Measurements from ENCODE around the gene STAG2. TPM values are rescaled to one million over a fixed set of nuclear protein-coding genes. Genes with fewer than 3 reads are reported as not detected.
"Not testable (repeated sequence)": the region's sequence is repeated elsewhere in the genome, so short reads cannot be mapped to it uniquely, and the experiment has no call there.

STAG2 gene
- total RNA-seq, 1 donor from 2014 or later, result 87.6 TPM

DNA sequence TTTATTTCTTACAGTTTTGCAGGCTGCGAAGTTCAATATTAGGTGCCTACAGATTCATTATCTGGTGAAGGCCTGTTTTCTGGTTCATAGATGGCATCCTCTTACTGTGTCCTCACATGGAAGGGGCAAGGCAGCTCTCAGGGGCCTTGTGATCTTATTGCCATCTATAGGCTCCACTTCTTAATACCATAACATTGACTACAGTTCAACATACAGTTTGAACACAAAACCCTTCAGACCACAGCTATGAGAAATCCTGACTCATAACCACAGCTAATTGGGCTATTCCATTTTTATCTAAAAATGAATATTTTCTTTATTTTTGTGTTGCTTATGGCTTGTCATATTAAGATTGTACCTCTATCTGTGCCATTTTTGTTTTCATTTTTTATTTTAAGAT is 72.3 kb downstream of the STAG2 start:
- no peak for DNase-seq (ENCODE audit: low read depth, low spot score)

- no peak for DNase-seq (ENCODE audit: low read depth, low spot score)
Measured at GRCh38 chrX:124035657-124036056, 74.2 kb downstream of the STAG2 start.

DNA sequence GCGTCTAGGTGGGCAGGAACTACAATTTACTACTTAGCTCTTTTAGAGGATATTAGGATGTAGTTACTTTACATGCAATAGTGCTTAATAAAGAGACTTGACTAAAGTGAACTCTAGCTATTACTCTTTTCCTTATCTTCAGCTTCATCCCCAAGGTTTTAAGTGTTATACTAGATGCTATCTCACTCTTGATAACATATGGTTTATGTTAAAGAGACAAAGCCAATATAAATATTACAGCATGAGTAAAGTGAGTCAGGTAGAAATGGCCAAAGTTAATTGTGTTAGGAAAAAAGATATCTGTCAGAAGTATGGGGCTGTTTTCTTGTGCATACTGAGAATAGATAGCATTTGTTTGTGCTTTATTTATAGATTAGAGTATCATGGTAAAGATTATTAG is 80.5 kb downstream of the STAG2 start:
- DNase-seq (ENCODE audit: low read depth, low spot score), result no peak

DNA sequence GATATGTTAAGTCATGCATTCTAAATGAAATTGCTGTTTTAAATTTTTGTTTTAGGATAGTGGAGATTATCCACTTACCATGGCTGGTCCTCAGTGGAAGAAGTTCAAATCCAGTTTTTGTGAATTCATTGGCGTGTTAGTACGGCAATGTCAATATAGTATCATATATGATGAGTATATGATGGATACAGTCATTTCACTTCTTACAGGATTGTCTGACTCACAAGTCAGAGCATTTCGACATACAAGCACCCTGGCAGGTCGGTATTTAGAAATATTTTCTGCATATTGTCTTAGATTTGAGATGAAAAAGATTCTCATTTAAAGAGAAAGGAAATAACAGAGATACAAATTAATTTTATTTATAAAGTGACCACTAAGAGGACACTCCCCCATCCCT is 83.6 kb downstream of the STAG2 start:
- no peak for DNase-seq (ENCODE audit: low read depth, low spot score)

DNA sequence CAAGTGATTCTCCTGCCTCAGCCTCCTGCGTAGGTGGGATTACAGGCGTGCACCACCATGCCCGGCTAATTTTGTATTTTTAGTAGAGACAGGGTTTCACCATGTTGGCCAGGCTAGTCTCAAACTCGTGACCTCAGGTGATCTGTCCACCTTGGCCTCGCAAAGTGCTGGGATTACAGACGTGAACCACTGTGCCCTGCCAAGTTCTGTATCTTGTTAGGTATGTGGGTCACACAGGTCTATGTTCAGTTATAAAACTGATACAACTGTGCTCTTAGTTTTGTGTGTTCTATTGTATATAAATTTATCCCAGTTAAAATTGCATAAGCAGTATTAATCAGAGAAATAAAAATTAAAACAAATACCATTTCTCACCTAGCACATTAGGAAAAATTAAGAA is 122.9 kb downstream of the STAG2 start:
- DNase-seq (ENCODE audit: low read depth, low spot score), result not testable (repeated sequence)

GRCh38 chrX:124085063-124085462 is 123.6 kb downstream of the STAG2 start:
- no peak for DNase-seq (ENCODE audit: low read depth, low spot score)

DNA sequence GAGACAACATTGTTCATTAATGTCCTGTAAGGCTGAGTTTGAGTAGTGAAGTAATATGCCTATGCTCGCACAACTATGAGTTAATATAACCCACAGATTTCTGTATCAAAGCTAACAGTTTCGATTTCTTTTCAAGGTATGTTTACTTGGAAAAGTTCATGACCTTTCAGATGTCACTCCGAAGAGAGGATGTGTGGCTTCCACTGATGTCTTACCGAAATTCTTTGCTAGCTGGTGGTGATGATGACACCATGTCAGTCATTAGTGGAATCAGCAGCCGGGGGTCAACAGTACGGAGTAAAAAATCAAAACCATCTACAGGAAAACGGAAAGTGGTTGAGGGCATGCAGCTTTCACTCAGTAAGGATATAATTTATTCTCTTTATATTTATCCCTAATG is 124.9 kb downstream of the STAG2 start:
- DNase-seq (ENCODE audit: low read depth, low spot score), result no peak

- no peak for DNase-seq (ENCODE audit: low read depth, low spot score)
Measured at GRCh38 chrX:124087000-124087746, 125.7 kb downstream of the STAG2 start.

GRCh38 chrX:124093222-124093621 is 131.7 kb downstream of the STAG2 start:
- DNase-seq (ENCODE audit: low read depth, low spot score), result no peak

DNA sequence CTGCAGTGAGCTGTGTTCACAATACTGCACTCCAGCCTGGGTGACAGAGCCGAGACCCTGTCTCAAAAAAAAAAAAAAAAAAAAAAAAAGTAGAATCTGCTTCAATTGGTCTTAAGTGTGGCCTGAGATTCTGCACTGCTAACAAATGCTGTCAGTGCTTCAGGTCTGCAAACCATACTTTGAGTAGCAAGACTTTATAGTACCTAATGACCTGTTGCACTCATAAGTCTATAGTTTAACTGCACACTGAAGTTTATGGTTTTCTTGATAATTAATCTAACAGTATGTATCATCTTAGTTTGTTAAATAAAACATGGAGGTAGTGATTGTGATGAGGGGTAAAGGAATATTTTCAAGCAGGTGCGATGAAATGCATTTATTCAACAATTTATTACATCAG is 135.6 kb downstream of the STAG2 start:
- no peak for DNase-seq (ENCODE audit: low read depth, low spot score)

- no peak for DNase-seq (ENCODE audit: low read depth, low spot score)
Measured at GRCh38 chrX:124098089-124098488, 136.6 kb downstream of the STAG2 start.

- DNase-seq (ENCODE audit: low read depth, low spot score), result no peak
Measured at GRCh38 chrX:124103966-124104365, 142.5 kb downstream of the STAG2 start.

GRCh38 chrX:124104512-124104911 is 143.0 kb downstream of the STAG2 start:
- not testable (repeated sequence) for DNase-seq (ENCODE audit: low read depth, low spot score)

DNA sequence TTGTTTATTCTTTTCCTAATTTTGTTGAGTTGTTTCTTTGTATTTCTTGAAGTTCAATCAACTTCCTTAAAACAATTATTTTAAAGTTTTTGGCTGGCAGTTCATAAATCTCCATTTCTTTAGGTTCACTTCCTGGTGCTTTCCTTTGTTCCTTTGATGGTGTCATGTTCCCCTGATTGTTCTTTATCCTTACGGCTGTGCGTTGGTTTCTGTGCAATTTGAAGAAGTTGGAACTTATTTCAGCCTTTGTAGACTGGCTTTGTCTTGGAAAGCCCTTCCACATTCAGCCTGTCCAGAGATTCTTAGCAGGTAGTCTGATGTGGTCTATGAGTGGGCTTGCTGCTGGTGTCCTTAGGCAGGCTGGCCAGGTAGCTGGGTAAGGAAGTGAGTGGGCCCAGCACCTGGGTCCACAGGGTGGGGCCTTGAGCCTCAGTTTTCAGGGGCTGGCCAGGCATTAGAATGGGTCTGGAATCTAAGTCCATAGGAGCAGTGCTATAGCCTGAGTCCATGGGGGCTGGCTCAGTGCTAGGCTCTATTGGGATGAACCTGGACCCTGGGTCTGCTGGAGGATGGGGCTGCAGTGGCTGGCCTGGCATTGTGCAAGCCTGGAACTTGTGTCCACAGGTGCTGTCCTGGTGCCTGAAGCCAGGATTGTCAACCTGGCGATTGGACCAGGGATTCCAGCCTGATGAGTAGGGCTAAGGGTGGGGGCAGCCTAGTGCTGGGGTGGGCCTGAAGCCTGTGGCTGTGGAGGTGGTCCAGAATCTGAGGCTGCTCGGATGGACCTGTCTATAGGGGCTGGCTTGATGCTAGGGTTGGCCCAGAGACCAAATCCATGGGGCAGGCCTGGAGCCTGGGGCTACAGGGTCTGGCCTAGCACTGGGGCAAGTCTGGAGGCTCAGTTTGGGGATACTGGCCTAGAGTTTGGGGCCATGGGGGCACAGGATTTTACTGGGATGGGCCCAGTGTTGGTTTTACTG is 152.4 kb downstream of the STAG2 start:
- DNase-seq (ENCODE audit: low read depth, low spot score), result no peak

- no peak for DNase-seq (ENCODE audit: low read depth, low spot score)
Measured at GRCh38 chrX:124117325-124117724, 155.8 kb downstream of the STAG2 start.

DNA sequence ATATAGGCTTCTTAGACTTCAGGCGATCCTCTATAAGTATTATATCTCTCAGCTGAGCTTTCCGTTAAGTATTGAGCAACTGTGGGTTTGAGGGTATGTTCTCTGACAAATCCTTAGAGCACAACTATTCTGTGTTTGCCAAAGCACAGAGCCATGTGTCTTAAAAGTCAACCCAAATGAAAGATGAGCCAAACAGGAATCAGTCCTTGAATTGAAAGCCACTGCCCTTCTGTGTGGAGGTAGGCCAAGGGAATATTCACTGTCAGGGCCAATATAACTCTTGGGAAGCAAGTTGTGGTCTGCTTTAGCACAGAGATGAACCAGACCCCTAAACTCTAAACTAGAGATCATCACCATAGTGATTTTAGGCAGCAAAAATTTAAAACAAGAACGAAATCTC is 164.0 kb downstream of the STAG2 start:
- DNase-seq (ENCODE audit: low read depth, low spot score), result no peak

DNA sequence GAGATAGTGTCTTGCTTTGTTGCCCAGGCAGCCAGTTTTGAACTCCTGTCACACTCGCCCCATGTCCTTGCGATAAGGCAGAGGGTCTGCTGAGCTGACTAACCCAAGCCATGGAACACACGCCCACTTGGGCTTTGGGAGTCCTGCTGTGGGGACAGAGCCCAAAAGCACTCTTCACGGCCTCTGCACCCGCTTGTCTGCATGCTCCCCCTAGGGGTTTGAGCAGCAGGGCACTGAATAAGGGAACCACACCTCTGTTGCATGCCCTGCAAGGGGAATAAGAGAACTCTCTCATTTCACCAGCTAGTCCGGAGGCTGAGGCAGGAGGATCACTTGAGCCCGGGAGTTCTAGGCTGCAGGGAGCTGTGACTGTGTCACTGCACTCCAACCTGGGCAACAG is 166.0 kb downstream of the STAG2 start:
- DNase-seq (ENCODE audit: low read depth, low spot score), result no peak

DNA sequence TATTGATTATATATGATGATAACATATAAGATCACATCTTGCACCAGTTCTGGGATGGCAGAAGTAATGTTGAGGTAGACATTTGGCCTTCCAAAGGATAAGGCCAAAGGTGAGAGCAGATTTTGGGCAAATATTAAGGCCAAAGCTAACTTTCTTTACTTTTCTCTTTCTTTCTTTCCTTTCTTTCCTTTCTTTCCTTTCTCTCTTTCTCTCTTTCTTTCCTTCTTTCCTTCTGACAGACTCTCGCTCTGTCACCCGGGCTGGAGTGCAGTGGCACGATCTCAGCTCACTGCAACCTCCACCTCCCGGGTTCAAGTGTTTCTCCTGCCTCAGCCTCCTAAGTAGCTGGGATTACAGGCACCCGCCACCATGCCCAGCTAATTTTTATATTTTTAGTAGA is 170.9 kb downstream of the STAG2 start:
- not testable (repeated sequence) for DNase-seq (ENCODE audit: low read depth, low spot score)

GRCh38 chrX:124145749-124146148 is 184.2 kb downstream of the STAG2 start:
- no peak for DNase-seq (ENCODE audit: low read depth, low spot score)

- DNase-seq (ENCODE audit: low read depth, low spot score), result no peak
Measured at GRCh38 chrX:124151195-124151594, 189.7 kb downstream of the STAG2 start.

Measured in pulmonary artery endothelial cell (primary cell).